Neural cell (in vitro differentiated cells): Measurements from ENCODE around the gene WIZ.

Experiments used
- EP300 ChIP-seq: fragments of 450-650 bp; conservative IDR thresholded peaks from 2 replicates; pipeline ENCODE4 v1.6.1; 2014; ENCODE audit warnings: antibody characterized with exemption, mild to moderate bottlenecking, moderate library complexity; ENCODE audit not compliant: poor library complexity, severe bottlenecking
- EZH2 ChIP-seq: fragments of 200-600, 300-800 bp; shearing (Covaris generic), sonication (generic); IDR thresholded peaks from 2 replicates; pipeline ENCODE4 v1.6.1; 2014; ENCODE audit warnings: antibody characterized with exemption, low read length, borderline replicate concordance, mild to moderate bottlenecking; ENCODE audit not compliant: insufficient read depth, poor library complexity, severe bottlenecking
- POLR2AphosphoS5 ChIP-seq: IDR thresholded peaks from 2 replicates; pipeline ENCODE4 v1.6.1; 2012
- RAD21 ChIP-seq: fragments of 450-650 bp; conservative IDR thresholded peaks from 2 replicates; pipeline ENCODE4 v1.6.1; 2014; ENCODE audit warnings: antibody characterized with exemption, mild to moderate bottlenecking, moderate library complexity
- SMC3 ChIP-seq: fragments of 450-650 bp; conservative IDR thresholded peaks from 2 replicates; pipeline ENCODE4 v1.6.1; 2014; ENCODE audit warnings: antibody characterized with exemption, mild to moderate bottlenecking, moderate library complexity; ENCODE audit not compliant: poor library complexity
- TAF1 ChIP-seq: IDR thresholded peaks from 2 replicates; pipeline ENCODE4 v1.6.1; 2012; ENCODE audit warnings: low read depth
- TF ChIP-seq, protein P1 (sequence below): fragments of 450-650 bp; IDR thresholded peaks from 2 replicates; pipeline ENCODE4 v1.5.1; 2014; ENCODE audit warnings: antibody characterized with exemption, mild to moderate bottlenecking, moderate library complexity; ENCODE audit not compliant: poor library complexity, severe bottlenecking

DNA sequence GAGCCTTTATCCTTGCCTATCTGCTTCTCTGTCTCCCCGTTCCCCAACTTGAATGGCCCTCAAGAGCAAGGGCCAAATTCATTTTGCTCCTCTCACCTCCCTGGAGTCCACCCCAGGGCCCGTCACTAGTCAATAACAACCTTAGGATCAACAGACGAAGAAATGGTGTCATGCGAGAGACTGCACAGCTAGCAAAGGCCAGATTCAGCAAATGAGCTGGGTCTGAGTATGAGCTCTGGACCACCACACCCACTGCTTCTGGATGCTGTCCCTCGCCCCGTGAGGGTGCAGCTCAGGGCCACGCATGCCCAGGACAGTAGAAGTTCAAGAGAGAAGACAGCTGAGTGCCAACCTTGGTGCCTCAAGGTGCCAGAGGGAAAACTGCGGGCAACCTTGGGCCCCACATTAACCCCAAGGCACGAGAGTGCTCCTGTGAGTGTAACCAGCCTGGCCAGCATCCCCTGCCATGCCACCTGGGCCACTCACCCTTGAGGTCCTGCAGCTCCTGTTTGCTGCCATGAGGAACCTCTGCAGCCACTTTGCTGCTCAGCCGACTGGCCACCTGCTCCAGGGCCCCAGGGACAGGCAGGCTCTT is 19.1 kb downstream of the WIZ start:
- TF ChIP-seq EZH2 (no peak), EP300 (no peak), RAD21 (no peak), TAF1 (no peak), POLR2AphosphoS5 (no peak), SMC3 (no peak)
- TF ChIP-seq, protein P1, sequence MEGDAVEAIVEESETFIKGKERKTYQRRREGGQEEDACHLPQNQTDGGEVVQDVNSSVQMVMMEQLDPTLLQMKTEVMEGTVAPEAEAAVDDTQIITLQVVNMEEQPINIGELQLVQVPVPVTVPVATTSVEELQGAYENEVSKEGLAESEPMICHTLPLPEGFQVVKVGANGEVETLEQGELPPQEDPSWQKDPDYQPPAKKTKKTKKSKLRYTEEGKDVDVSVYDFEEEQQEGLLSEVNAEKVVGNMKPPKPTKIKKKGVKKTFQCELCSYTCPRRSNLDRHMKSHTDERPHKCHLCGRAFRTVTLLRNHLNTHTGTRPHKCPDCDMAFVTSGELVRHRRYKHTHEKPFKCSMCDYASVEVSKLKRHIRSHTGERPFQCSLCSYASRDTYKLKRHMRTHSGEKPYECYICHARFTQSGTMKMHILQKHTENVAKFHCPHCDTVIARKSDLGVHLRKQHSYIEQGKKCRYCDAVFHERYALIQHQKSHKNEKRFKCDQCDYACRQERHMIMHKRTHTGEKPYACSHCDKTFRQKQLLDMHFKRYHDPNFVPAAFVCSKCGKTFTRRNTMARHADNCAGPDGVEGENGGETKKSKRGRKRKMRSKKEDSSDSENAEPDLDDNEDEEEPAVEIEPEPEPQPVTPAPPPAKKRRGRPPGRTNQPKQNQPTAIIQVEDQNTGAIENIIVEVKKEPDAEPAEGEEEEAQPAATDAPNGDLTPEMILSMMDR = no peak
